Progenitor cell of endocrine pancreas (in vitro differentiated cells): ENCODE data around the gene ELF1. TPM values are rescaled to one million over a fixed set of nuclear protein-coding genes. Genes with fewer than 3 reads are reported as not detected.

ENCODE experiments used
- DNase-seq: peaks from one replicate; pipeline ENCODE4 v3.0.0; 2021; ENCODE audit warnings: low spot score; ENCODE audit not compliant: unreplicated experiment
- H3K27ac Mint-ChIP-seq: 2 replicates; pipeline ENCODE4 v1.8.0; 2021; ENCODE audit warnings: mild to moderate bottlenecking, moderate library complexity, mixed read lengths
- H3K27me3 Mint-ChIP-seq: 2 replicates; pipeline ENCODE4 v1.8.0; 2021; ENCODE audit warnings: mixed read lengths
- H3K36me3 Mint-ChIP-seq: 2 replicates; pipeline ENCODE4 v1.8.0; 2022; ENCODE audit warnings: mixed read lengths; ENCODE audit not compliant: insufficient read depth
- H3K4me1 Mint-ChIP-seq: 2 replicates; pipeline ENCODE4 v1.8.0; 2021; ENCODE audit warnings: low read depth, mixed read lengths
- H3K4me3 Mint-ChIP-seq: 2 replicates; pipeline ENCODE4 v1.8.0; 2021; ENCODE audit warnings: low read depth, mild to moderate bottlenecking, moderate library complexity, mixed read lengths
- H3K9me3 Mint-ChIP-seq: 2 replicates; pipeline ENCODE4 v1.8.0; 2021; ENCODE audit warnings: low read depth, mixed read lengths
- CTCF ChIP-seq: fragments of 200-600 bp; sonication (generic); IDR thresholded peaks from one replicate; pipeline ENCODE4 v1.5.0; 2021; ENCODE audit warnings: antibody characterized with exemption, mild to moderate bottlenecking; ENCODE audit not compliant: unreplicated experiment
- total RNA-seq: library from RNA; stranded (reverse); gene quantifications from 2 replicates; pipeline ENCODE4 v1.2.1, GENCODE V29; 2021

Gene ELF1
- total RNA-seq, 1 donor from 2014 or later = 89.7 TPM

GRCh38 chr13:41011382-41011956 lies 7.6 kb downstream of the ELF1 start:
- no peak for DNase-seq
- Mint-ChIP-seq H3K4me3 (no peak overlapping the region), H3K4me1 (peaks cover 34% of the 10 kb centered on the region), H3K36me3 (peaks cover 11% of the 10 kb centered on the region), H3K9me3 (no peaks in the 10 kb centered on the region), H3K27me3 (no peaks in the 10 kb centered on the region), H3K27ac (peak overlapping the region; percentile 88)
- no peak for TF ChIP-seq CTCF

- no peak for DNase-seq
- Mint-ChIP-seq H3K27me3 (no peaks in the 10 kb centered on the region), H3K36me3 (peaks cover 10% of the 10 kb centered on the region), H3K9me3 (no peaks in the 10 kb centered on the region), H3K4me1 (peaks cover 39% of the 10 kb centered on the region), H3K27ac (no peak overlapping the region), H3K4me3 (no peak overlapping the region)
- no peak for TF ChIP-seq CTCF
Measured at GRCh38 chr13:41008349-41008980, 10.7 kb downstream of the ELF1 start.

GRCh38 chr13:41007744-41008128 lies 11.4 kb downstream of the ELF1 start:
- no peak for TF ChIP-seq CTCF
- DNase-seq = no peak
- Mint-ChIP-seq H3K27me3 (no peaks in the 10 kb centered on the region), H3K9me3 (no peaks in the 10 kb centered on the region), H3K27ac (no peak overlapping the region), H3K4me3 (no peak overlapping the region), H3K4me1 (peaks cover 41% of the 10 kb centered on the region), H3K36me3 (peaks cover 8% of the 10 kb centered on the region)

GRCh38 chr13:41006978-41007743 lies 12.0 kb downstream of the ELF1 start:
- no peak for DNase-seq
- no peak for TF ChIP-seq CTCF
- no peaks in the 10 kb centered on the region for H3K9me3 Mint-ChIP-seq
- H3K27ac Mint-ChIP-seq = no peak overlapping the region
- peaks cover 42% of the 10 kb centered on the region for H3K4me1 Mint-ChIP-seq
- H3K27me3 Mint-ChIP-seq = no peaks in the 10 kb centered on the region
- no peak overlapping the region for H3K4me3 Mint-ChIP-seq
- H3K36me3 Mint-ChIP-seq = peaks cover 6% of the 10 kb centered on the region

GRCh38 chr13:41006306-41006705 lies 12.8 kb downstream of the ELF1 start:
- TF ChIP-seq CTCF = no peak
- no peaks in the 10 kb centered on the region for H3K27me3 Mint-ChIP-seq
- DNase-seq = no peak
- peak overlapping the region; percentile 30 for H3K27ac Mint-ChIP-seq
- H3K4me3 Mint-ChIP-seq = no peak overlapping the region
- H3K9me3 Mint-ChIP-seq = no peaks in the 10 kb centered on the region
- H3K36me3 Mint-ChIP-seq = peaks cover 5% of the 10 kb centered on the region
- H3K4me1 Mint-ChIP-seq = peaks cover 49% of the 10 kb centered on the region
